Endothelial cell of umbilical vein (primary cell): Measurements from ENCODE around the gene DPP10. TPM values are rescaled to one million over a fixed set of nuclear protein-coding genes. Genes with fewer than 3 reads are reported as not detected.

Experiments
- BruUV-seq: library from RNA; stranded (reverse); fragments of 400-500 nt; replicated peaks from 2 replicates; lab custom pipeline; 2021; lab: Mats Ljungman, UMichigan
- CTCF ChIA-PET: fragments of 300-600, 350-600 bp; sonication (Branson Sonifier 250); formaldehyde crosslinking; loops from one replicate; lab custom pipeline; 2021; ENCODE audit warnings: antibody characterized with exemption, inconsistent platforms; lab: Charles Lee
- POLR2A ChIA-PET: fragments of 300-600, 350-600 bp; sonication (Branson Sonifier 250); formaldehyde crosslinking; loops from one replicate; lab custom pipeline; 2021; ENCODE audit warnings: antibody characterized with exemption, inconsistent platforms; lab: Charles Lee
- DNase-seq: peaks from one replicate; pipeline ENCODE4 v3.0.0-alpha.2; 2011; ENCODE audit warnings: low read depth, low spot score
- FAIRE-seq: peaks from 2 replicates; lab custom pipeline; 2011; peaks lifted over from hg19 to GRCh38; lab: Jason Lieb, UNC
- H2AFZ ChIP-seq: 2 replicates; pipeline ENCODE4 v1.6.0; 2012; ENCODE audit warnings: low read depth, low read length, control low read depth, inconsistent platforms
- H3K27ac ChIP-seq: 2 replicates; pipeline ENCODE4 v1.5.1; 2011; ENCODE audit warnings: low read depth, mild to moderate bottlenecking, control low read depth, low read length, moderate library complexity; ENCODE audit not compliant: insufficient read depth
- H3K27me3 ChIP-seq, 2 experiments: 2 replicates each; pipeline versions ENCODE4 v1.6.0 to v1.6.1; 2011; ENCODE audit warnings: low read length in 2 of 2, mixed read lengths in 1 of 2; ENCODE audit not compliant: control insufficient read depth in 2 of 2, insufficient read depth in 2 of 2
- H3K36me3 ChIP-seq, 2 experiments: 2 replicates in 1 of 2; 3 replicates in 1 of 2; pipeline ENCODE4 v1.5.1; 2011; ENCODE audit warnings: low read length in 2 of 2, mild to moderate bottlenecking in 1 of 2, moderate library complexity in 1 of 2; ENCODE audit not compliant: control insufficient read depth in 2 of 2, insufficient read depth in 2 of 2; ENCODE audit errors: extremely low read depth in 1 of 2
- H3K4me1 ChIP-seq: 3 replicates; pipeline ENCODE4 v1.5.1; 2011; ENCODE audit warnings: mild to moderate bottlenecking, low read length; ENCODE audit not compliant: control insufficient read depth, insufficient read depth; ENCODE audit errors: extremely low read depth
- H3K4me2 ChIP-seq: 2 replicates; pipeline ENCODE4 v1.6.1; 2011; ENCODE audit warnings: low read length, control low read depth, mixed read lengths; ENCODE audit not compliant: insufficient read depth
- H3K4me3 ChIP-seq, 3 experiments: fragments of 200-600 bp in 1 of 3; sonication (generic), shearing (Covaris generic) in 1 of 3; replicated peaks in 1 of 3; 2 replicates each; pipeline ENCODE4 v1.5.1; 2011 to 2016; ENCODE audit warnings: control low read depth in 3 of 3, low read length in 3 of 3, mild to moderate bottlenecking in 2 of 3, inconsistent platforms in 1 of 3, low read depth in 1 of 3, moderate library complexity in 1 of 3; ENCODE audit not compliant: insufficient read depth in 1 of 3
- H3K79me2 ChIP-seq: 2 replicates; pipeline ENCODE4 v1.6.0; 2012; ENCODE audit warnings: low read length, inconsistent platforms; ENCODE audit not compliant: control insufficient read depth, insufficient read depth
- H3K9ac ChIP-seq: replicated peaks from 2 replicates; pipeline ENCODE3; 2011; ENCODE audit warnings: low read length, control low read depth; ENCODE audit not compliant: insufficient read depth; ENCODE audit errors: extremely low read depth
- H3K9me1 ChIP-seq: replicated peaks from 3 replicates; pipeline ENCODE4 v1.6.0; 2011; ENCODE audit warnings: mild to moderate bottlenecking, low read length; ENCODE audit not compliant: control insufficient read depth, insufficient read depth; ENCODE audit errors: extremely low read depth
- H3K9me3 ChIP-seq: replicated peaks from 2 replicates; pipeline ENCODE4 v1.5.1; 2012; ENCODE audit warnings: low read length, inconsistent platforms; ENCODE audit not compliant: control insufficient read depth, insufficient read depth
- H4K20me1 ChIP-seq: replicated peaks from 2 replicates; pipeline ENCODE3; 2011; ENCODE audit warnings: mild to moderate bottlenecking, low read length; ENCODE audit not compliant: control insufficient read depth, insufficient read depth; ENCODE audit errors: extremely low read depth
- EZH2 ChIP-seq: IDR thresholded peaks from 2 replicates; pipeline ENCODE4 v1.6.1; 2012; ENCODE audit warnings: borderline replicate concordance, low read depth, mild to moderate bottlenecking, moderate library complexity, low read length, inconsistent platforms; ENCODE audit not compliant: severe bottlenecking
- FOS ChIP-seq: IDR thresholded peaks from 2 replicates; pipeline ENCODE4 v1.6.1; 2011; ENCODE audit warnings: mild to moderate bottlenecking, low read length, moderate library complexity, borderline replicate concordance; ENCODE audit not compliant: insufficient read depth
- GATA2 ChIP-seq: IDR thresholded peaks from 2 replicates; pipeline ENCODE4 v1.7.0; 2011; ENCODE audit warnings: low read depth, mild to moderate bottlenecking, moderate library complexity, mixed read lengths, low read length; ENCODE audit not compliant: insufficient read length, insufficient read depth
- JUN ChIP-seq: IDR thresholded peaks from 2 replicates; pipeline ENCODE4 v1.6.1; 2011; ENCODE audit warnings: borderline replicate concordance, low read depth; ENCODE audit not compliant: insufficient read length, insufficient read depth
- MYC ChIP-seq: IDR thresholded peaks from one replicate; pipeline ENCODE4 v1.6.1; 2011; ENCODE audit warnings: mild to moderate bottlenecking, low read depth, low read length
- POLR2A ChIP-seq: IDR thresholded peaks from 2 replicates; pipeline ENCODE4 v1.6.1; 2012; ENCODE audit warnings: low read depth, mild to moderate bottlenecking, control low read depth, low read length
- POLR2AphosphoS5 ChIP-seq: IDR thresholded peaks from 2 replicates; pipeline ENCODE4 v1.6.1; 2012; ENCODE audit warnings: low read depth, mild to moderate bottlenecking, control low read depth, low read length, moderate library complexity; ENCODE audit not compliant: insufficient read depth
- dilution Hi-C: fragments of 300-500 bp; cut with MboI; formaldehyde crosslinking; loops from one replicate; pipeline ENCODE4 v1.15.0; 2019; ENCODE audit warnings: low sequenced_read_pairs; ENCODE audit not compliant: extremely low pct_ligation_motif_present
- intact Hi-C: fragments of 100-400 bp; cut with micrococcal nuclease; formaldehyde crosslinking; loops from one replicate; pipeline ENCODE4 v1.10.0; 2022
- polyA plus RNA-seq, 4 experiments: library from polyadenylated mRNA; depleted of rRNA in 3 of 4; stranded (reverse) in 3 of 4; unstranded in 1 of 4; fragments of >200 nt; gene quantifications; 2 replicates each; pipeline versions ENCODE4 v1.2.1 to v1.2.3, GENCODE V29; 2011 to 2012; ENCODE audit warnings: missing spikeins in 1 of 4
- total RNA-seq: library from RNA; stranded (reverse); gene quantifications from 2 replicates; pipeline ENCODE4 v1.2.3, GENCODE V29; 2021
- TF ChIP-seq, protein P1 (sequence below), 2 donors: IDR thresholded peaks; 1 replicate in 1 of 2; 2 replicates in 1 of 2; pipeline ENCODE4 v1.5.1; 2011; ENCODE audit warnings: low read length in 2 of 2, mild to moderate bottlenecking in 2 of 2, moderate library complexity in 2 of 2, control low read depth in 1 of 2, inconsistent platforms in 1 of 2, low read depth in 1 of 2; ENCODE audit not compliant: insufficient read depth in 1 of 2; ENCODE audit errors: extremely low read depth in 1 of 2
- TF ChIP-seq, protein P2 (sequence below): IDR thresholded peaks from 2 replicates; pipeline ENCODE4 v1.6.1; 2011; ENCODE audit not compliant: insufficient read depth, insufficient read length

The DPP10 gene
- total and polyA plus RNA-seq, 2 donors (not counting 3 experiments of a cell fraction or from before 2014, with no cell fraction given) = not detected

DNA sequence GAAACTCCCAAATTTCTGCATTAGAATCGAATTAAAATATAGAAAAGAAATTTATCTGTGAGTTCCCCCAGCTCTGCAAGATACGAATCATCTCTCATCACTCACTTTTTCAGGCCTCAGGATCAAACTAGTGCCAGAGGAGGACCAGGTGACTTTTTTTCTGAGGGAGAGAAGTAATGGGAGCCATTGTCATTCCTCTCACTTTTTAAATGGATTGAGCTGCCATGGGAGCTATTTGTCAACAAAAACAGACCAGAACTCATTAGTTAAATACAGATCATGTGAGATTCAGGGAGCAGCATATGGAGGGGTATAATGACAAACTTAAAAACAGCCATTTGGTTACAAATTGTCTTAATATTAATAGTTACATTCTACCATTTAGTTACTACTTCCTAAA lies 594.4 kb downstream of the DPP10 start:
- ChIA-PET CTCF (no interaction called here), POLR2A (no interaction called here)

More for the DNA sequence above, 594.4 kb downstream of the DPP10 start:
- no TSS peak for BruUV-seq
- no peaks in the 10 kb centered on the region for H3K36me3 ChIP-seq
- intact Hi-C loops = no loop called here
- no peak overlapping the region for H3K4me3 ChIP-seq
- H3K9me1 ChIP-seq = no peaks in the 10 kb centered on the region
- H3K27me3 ChIP-seq = no peaks in the 10 kb centered on the region
- FAIRE-seq (no peak), DNase-seq (no peak)
- H3K4me2 ChIP-seq = no peak overlapping the region
- dilution Hi-C loops = no loop called here
- H3K9ac ChIP-seq = no peak overlapping the region
- TF ChIP-seq POLR2A (no peak), FOS (no peak), POLR2AphosphoS5 (no peak), JUN (no peak), MYC (no peak), GATA2 (no peak), EZH2 (no peak)
- TF ChIP-seq, protein P1, sequence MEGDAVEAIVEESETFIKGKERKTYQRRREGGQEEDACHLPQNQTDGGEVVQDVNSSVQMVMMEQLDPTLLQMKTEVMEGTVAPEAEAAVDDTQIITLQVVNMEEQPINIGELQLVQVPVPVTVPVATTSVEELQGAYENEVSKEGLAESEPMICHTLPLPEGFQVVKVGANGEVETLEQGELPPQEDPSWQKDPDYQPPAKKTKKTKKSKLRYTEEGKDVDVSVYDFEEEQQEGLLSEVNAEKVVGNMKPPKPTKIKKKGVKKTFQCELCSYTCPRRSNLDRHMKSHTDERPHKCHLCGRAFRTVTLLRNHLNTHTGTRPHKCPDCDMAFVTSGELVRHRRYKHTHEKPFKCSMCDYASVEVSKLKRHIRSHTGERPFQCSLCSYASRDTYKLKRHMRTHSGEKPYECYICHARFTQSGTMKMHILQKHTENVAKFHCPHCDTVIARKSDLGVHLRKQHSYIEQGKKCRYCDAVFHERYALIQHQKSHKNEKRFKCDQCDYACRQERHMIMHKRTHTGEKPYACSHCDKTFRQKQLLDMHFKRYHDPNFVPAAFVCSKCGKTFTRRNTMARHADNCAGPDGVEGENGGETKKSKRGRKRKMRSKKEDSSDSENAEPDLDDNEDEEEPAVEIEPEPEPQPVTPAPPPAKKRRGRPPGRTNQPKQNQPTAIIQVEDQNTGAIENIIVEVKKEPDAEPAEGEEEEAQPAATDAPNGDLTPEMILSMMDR (IDR thresholded peaks at IDR 0.05; ENCODE audit: extremely low read depth in 1 of 2, insufficient read depth in 1 of 2, low read depth in 1 of 2, low read length in 2 of 2) = no peak
- TF ChIP-seq, protein P2, sequence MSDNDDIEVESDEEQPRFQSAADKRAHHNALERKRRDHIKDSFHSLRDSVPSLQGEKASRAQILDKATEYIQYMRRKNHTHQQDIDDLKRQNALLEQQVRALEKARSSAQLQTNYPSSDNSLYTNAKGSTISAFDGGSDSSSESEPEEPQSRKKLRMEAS = no peak
- no peaks in the 10 kb centered on the region for H4K20me1 ChIP-seq
- no peaks in the 10 kb centered on the region for H3K4me1 ChIP-seq
- H3K79me2 ChIP-seq = no peaks in the 10 kb centered on the region
- peaks cover 4% of the 10 kb centered on the region for H3K9me3 ChIP-seq
- H2AFZ ChIP-seq = no peak overlapping the region
- H3K27ac ChIP-seq = no peak overlapping the region
